Suprapubic skin (tissue), 4 donors: Measurements from ENCODE around the gene MYLK4.

Experiments used
- EP300 ChIP-seq: sonication (generic); formaldehyde crosslinking; IDR thresholded peaks from one replicate; pipeline ENCODE4 v1.6.1; 2017; ENCODE audit warnings: antibody characterized with exemption
- POLR2A ChIP-seq, 2 donors: fragments of 450-650 bp; IDR thresholded peaks; one replicate each; pipeline ENCODE4 v1.6.1; 2017; ENCODE audit warnings: antibody characterized with exemption in 2 of 2, mild to moderate bottlenecking in 2 of 2, moderate library complexity in 2 of 2
- POLR2AphosphoS5 ChIP-seq, 3 donors: sonication (generic); formaldehyde crosslinking; IDR thresholded peaks; one replicate each; pipeline ENCODE4 v1.6.1; 2017; ENCODE audit warnings: antibody characterized with exemption in 3 of 3
- TF ChIP-seq, protein P1 (sequence below), 2 donors: fragments of 200-600 bp in 1 of 2; fragments of 450-650 bp in 1 of 2; sonication (generic) in 1 of 2; IDR thresholded peaks; one replicate each; pipeline ENCODE4 v1.5.1; 2016 to 2019; ENCODE audit warnings: antibody characterized with exemption in 2 of 2, mild to moderate bottlenecking in 1 of 2, moderate library complexity in 1 of 2

DNA sequence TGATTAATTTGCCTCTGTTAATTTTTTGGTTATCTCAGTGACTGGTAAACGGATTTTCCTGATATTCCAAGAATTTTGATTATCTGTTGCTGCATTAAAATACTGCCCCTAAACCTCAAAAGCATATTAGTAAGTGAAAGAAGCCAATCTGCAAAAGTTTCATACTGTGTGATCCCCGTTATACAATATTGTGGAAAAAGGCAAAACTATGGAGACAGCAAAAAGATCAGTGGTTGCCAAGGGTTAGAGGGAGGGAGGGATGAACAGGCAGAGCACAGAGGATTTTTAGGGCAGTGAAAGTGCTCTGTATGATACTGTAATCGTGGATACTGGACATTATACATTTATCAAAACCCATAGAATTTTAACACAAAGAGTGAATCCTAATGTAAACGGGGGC, 133.0 kb downstream of the MYLK4 start:
- TF ChIP-seq EP300 (no peak), POLR2A (IDR thresholded peaks at IDR 0.05) (no peak), POLR2AphosphoS5 (IDR thresholded peaks at IDR 0.05) (no peak)
- TF ChIP-seq, protein P1, sequence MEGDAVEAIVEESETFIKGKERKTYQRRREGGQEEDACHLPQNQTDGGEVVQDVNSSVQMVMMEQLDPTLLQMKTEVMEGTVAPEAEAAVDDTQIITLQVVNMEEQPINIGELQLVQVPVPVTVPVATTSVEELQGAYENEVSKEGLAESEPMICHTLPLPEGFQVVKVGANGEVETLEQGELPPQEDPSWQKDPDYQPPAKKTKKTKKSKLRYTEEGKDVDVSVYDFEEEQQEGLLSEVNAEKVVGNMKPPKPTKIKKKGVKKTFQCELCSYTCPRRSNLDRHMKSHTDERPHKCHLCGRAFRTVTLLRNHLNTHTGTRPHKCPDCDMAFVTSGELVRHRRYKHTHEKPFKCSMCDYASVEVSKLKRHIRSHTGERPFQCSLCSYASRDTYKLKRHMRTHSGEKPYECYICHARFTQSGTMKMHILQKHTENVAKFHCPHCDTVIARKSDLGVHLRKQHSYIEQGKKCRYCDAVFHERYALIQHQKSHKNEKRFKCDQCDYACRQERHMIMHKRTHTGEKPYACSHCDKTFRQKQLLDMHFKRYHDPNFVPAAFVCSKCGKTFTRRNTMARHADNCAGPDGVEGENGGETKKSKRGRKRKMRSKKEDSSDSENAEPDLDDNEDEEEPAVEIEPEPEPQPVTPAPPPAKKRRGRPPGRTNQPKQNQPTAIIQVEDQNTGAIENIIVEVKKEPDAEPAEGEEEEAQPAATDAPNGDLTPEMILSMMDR (IDR thresholded peaks at IDR 0.05), result no peak
